Measurements from ENCODE around the gene NUDT15. TPM values are rescaled to one million over a fixed set of nuclear protein-coding genes. Genes with fewer than 3 reads are reported as not detected.

The NUDT15 gene
- 11.4 TPM for total RNA-seq

GRCh38 chr13:48037346-48038173 is at the start of gene NUDT15:
NUDT15 (plus strand) TSS chr13:48037726; CDS start chr13:48037747, 21 bp downstream.

GRCh38 chr13:48001114-48001881 is 36.2 kb upstream of the NUDT15 start, which contains the start of gene SUCLA2:
SUCLA2 (minus strand) TSS chr13:48001273; CDS start chr13:48001269, 4 bp downstream.

GRCh38 chr13:48094781-48095502 is 57.4 kb downstream of the NUDT15 start, which contains the start of gene MED4:
MED4 (minus strand) TSS chr13:48095104; CDS start chr13:48095078, 26 bp downstream.

Other genes starting within 250 kb of the NUDT15 start
- gene SUCLA2, start 36.5 kb upstream of the NUDT15 start, total RNA-seq = 77.1 TPM
- gene MED4, start 57.4 kb downstream of the NUDT15 start, total RNA-seq = 46.1 TPM
- 394 TPM for gene ITM2B, start 195.5 kb downstream of the NUDT15 start, total RNA-seq

Measured in camera-type eye (tissue), 1 donor.